SK-N-SH (cell line): Measurements from ENCODE around the gene CARTPT. TPM values are rescaled to one million over a fixed set of nuclear protein-coding genes. Genes with fewer than 3 reads are reported as not detected.

Source experiments
- CTCF ChIA-PET: fragments of 300-600, 350-600 bp; formaldehyde crosslinking; extraction: SDS; loops from one replicate; lab custom pipeline; 2021; lab: Yijun Ruan, JAX
- POLR2A ChIA-PET: fragments of 350-600 bp; sonication (Branson Sonifier 250); formaldehyde crosslinking; extraction: SDS; loops from one replicate; lab custom pipeline; 2020; ENCODE audit warnings: antibody characterized with exemption, inconsistent platforms; lab: Yijun Ruan, JAX
- DNase-seq: peaks from one replicate; pipeline ENCODE4 v3.0.0; 2012
- H2AFZ ChIP-seq: fragments of 200-600 bp; sonication (generic); 2 replicates; pipeline ENCODE4 v1.8.1; 2016; ENCODE audit warnings: antibody characterized with exemption, mild to moderate bottlenecking, low read depth
- H3F3A ChIP-seq: fragments of 200-600 bp; sonication (generic); replicated peaks from 2 replicates; pipeline ENCODE3; 2016; ENCODE audit warnings: antibody characterized with exemption, mild to moderate bottlenecking; ENCODE audit not compliant: insufficient read depth
- H3K27ac ChIP-seq, 2 experiments: fragments of 200-500 bp in 1 of 2; fragments of 200-600 bp in 1 of 2; sonication (Bioruptor generic) in 1 of 2; sonication (generic), shearing (Covaris generic) in 1 of 2; 2 replicates each; pipeline versions ENCODE4 v1.5.1 to v1.6.1; 2014 to 2016; ENCODE audit warnings: low read depth in 2 of 2, inconsistent platforms in 1 of 2, low read length in 1 of 2, mild to moderate bottlenecking in 1 of 2, mixed read lengths in 1 of 2
- H3K27me3 ChIP-seq: fragments of 200-600 bp; sonication (generic), shearing (Covaris generic); 2 replicates; pipeline ENCODE4 v1.6.1; 2016; ENCODE audit warnings: mixed run types; ENCODE audit not compliant: insufficient read depth
- H3K36me3 ChIP-seq, 2 experiments: fragments of 200-500 bp in 1 of 2; fragments of 200-600 bp in 1 of 2; sonication (Bioruptor generic) in 1 of 2; sonication (generic) in 1 of 2; replicated peaks in 1 of 2; 2 replicates each; pipeline versions ENCODE3 to v1.5.1; 2014 to 2016; ENCODE audit warnings: low read length in 1 of 2, mild to moderate bottlenecking in 1 of 2; ENCODE audit not compliant: insufficient read depth in 2 of 2, control insufficient read depth in 1 of 2
- H3K4me1 ChIP-seq, 2 experiments: fragments of 200-500 bp in 1 of 2; fragments of 200-600 bp in 1 of 2; sonication (Bioruptor generic) in 1 of 2; sonication (generic), shearing (Covaris generic) in 1 of 2; 2 replicates each; pipeline versions ENCODE4 v1.5.1 to v1.6.1; 2014 to 2016; ENCODE audit warnings: low read depth in 1 of 2, low read length in 1 of 2, mixed run types in 1 of 2; ENCODE audit not compliant: insufficient read depth in 2 of 2, control insufficient read depth in 1 of 2
- H3K4me2 ChIP-seq: fragments of 200-600 bp; sonication (generic), shearing (Covaris generic); 2 replicates; pipeline ENCODE4 v1.6.1; 2017; ENCODE audit warnings: mixed run types
- H3K4me3 ChIP-seq, 2 experiments: fragments of 200-500 bp in 1 of 2; fragments of 200-600 bp in 1 of 2; sonication (Bioruptor generic) in 1 of 2; sonication (generic), shearing (Covaris generic) in 1 of 2; 2 replicates each; pipeline versions ENCODE4 v1.5.1 to v1.8.1; 2014 to 2016; ENCODE audit warnings: low read depth in 2 of 2, inconsistent platforms in 1 of 2, low read length in 1 of 2, mild to moderate bottlenecking in 1 of 2, mixed read lengths in 1 of 2, moderate library complexity in 1 of 2
- H3K79me2 ChIP-seq: fragments of 200-600 bp; sonication (generic); 2 replicates; pipeline ENCODE4 v1.8.1; 2017; ENCODE audit warnings: mild to moderate bottlenecking; ENCODE audit not compliant: insufficient read depth
- H3K9ac ChIP-seq: fragments of 200-600 bp; sonication (generic); 2 replicates; pipeline ENCODE4 v1.6.1; 2017; ENCODE audit warnings: mixed run types
- H3K9me2 ChIP-seq: fragments of 200-600 bp; sonication (generic); 2 replicates; pipeline ENCODE4 v1.6.1; 2017; ENCODE audit warnings: mixed run types
- H3K9me3 ChIP-seq: fragments of 200-600 bp; sonication (generic); 2 replicates; pipeline ENCODE4 v1.6.1; 2017; ENCODE audit warnings: mixed run types, mild to moderate bottlenecking, moderate library complexity
- H4K20me1 ChIP-seq: fragments of 200-600 bp; sonication (generic); 2 replicates; pipeline ENCODE4 v1.6.1; 2017; ENCODE audit warnings: mild to moderate bottlenecking, mixed run types; ENCODE audit not compliant: insufficient read depth
- ELF1 ChIP-seq: IDR thresholded peaks from 2 replicates; pipeline ENCODE4 v1.4.0; 2012
- EZH2phosphoT487 ChIP-seq: fragments of 200-600 bp; sonication (generic); IDR thresholded peaks from 2 replicates; pipeline ENCODE4 v1.6.1; 2017; ENCODE audit warnings: low read depth, mixed run types, mild to moderate bottlenecking, antibody characterized with exemption, moderate library complexity, borderline replicate concordance
- FOSL2 ChIP-seq: IDR thresholded peaks from 2 replicates; pipeline ENCODE4 v1.4.0; 2012; ENCODE audit warnings: low read depth, mild to moderate bottlenecking, moderate library complexity, borderline replicate concordance
- FOXJ3 ChIP-seq: sonication (generic); formaldehyde crosslinking; IDR thresholded peaks from 2 replicates; pipeline ENCODE4 v1.5.1; 2020; ENCODE audit warnings: mild to moderate bottlenecking, missing genetic modification reagents
- GABPA ChIP-seq: IDR thresholded peaks from 2 replicates; pipeline ENCODE4 v1.4.0; 2012; ENCODE audit warnings: low read depth, mild to moderate bottlenecking
- GATA2 ChIP-seq: sonication (generic); formaldehyde crosslinking; IDR thresholded peaks from 2 replicates; pipeline ENCODE4 v1.5.0; 2020; ENCODE audit warnings: mild to moderate bottlenecking, missing genetic modification reagents
- JUND ChIP-seq: IDR thresholded peaks from 2 replicates; pipeline ENCODE4 v1.4.0; 2012
- RFX5 ChIP-seq: IDR thresholded peaks from 2 replicates; pipeline ENCODE4 v1.6.1; 2012; ENCODE audit warnings: mild to moderate bottlenecking, improper control_type of control experiment, low read length
- RXRA ChIP-seq: IDR thresholded peaks from 2 replicates; pipeline ENCODE4 v1.4.0; 2012; ENCODE audit warnings: low read depth, mild to moderate bottlenecking, borderline replicate concordance
- SIN3A ChIP-seq: IDR thresholded peaks from 2 replicates; pipeline ENCODE4 v1.6.1; 2012; ENCODE audit warnings: low read depth, mild to moderate bottlenecking, low read length, moderate library complexity, borderline replicate concordance
- SMC3 ChIP-seq: IDR thresholded peaks from 2 replicates; pipeline ENCODE4 v1.6.1; 2012; ENCODE audit warnings: low read depth, low read length, improper control_type of control experiment
- WGBS: methylation state at CpG from one replicate; pipeline ENCODE4 v1.1.6; 2017; ENCODE audit warnings: low lambda C conversion rate; 5-methylcytosine and 5-hydroxymethylcytosine counted together
- polyA plus RNA-seq, 3 experiments: library from polyadenylated mRNA; depleted of rRNA; stranded (reverse); fragments of >200 nt; gene quantifications; 2 replicates each; pipeline ENCODE4 v1.2.3, GENCODE V29; 2012
- TF ChIP-seq, protein P1 (sequence below): IDR thresholded peaks from 2 replicates; pipeline ENCODE4 v1.4.0; 2012; ENCODE audit warnings: low read depth, borderline replicate concordance
- TF ChIP-seq, protein P2 (sequence below): IDR thresholded peaks from 2 replicates; pipeline ENCODE4; 2012
- TF ChIP-seq, protein P3 (sequence below): IDR thresholded peaks from 2 replicates; pipeline ENCODE4 v1.6.1; 2012; ENCODE audit warnings: mild to moderate bottlenecking, low read depth, low read length, moderate library complexity

The CARTPT gene
- polyA plus RNA-seq, 1 of the 3 experiments (the other 2 are of a cell fraction) = not detected

DNA sequence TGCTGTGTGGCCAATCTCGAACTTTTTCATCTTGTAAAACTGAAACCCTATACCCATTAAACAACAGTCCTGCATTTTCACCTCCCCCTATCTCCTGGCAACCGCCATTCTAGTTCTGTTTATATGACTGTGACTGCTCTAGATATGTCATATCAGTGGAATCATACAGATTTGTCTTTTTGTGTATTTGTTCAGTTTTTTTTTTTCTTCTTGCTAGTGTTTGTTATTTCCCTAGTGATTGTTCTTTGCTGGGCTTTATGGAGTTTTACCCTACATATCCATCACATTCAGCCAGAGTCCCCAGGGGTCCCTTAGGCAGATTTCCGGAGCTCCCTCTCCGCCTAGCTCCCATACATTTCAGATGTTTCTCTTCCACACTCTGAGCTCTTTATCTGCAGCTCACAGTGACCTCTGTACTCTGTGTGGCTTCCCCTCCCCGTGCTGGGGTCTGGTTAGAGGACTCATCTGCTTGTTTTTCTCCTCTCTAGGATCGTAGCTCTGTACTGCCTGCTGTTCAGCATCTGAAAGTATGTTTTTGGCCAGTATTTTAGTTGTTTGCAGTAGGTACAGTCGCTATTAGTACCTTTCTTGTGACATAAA, 25.1 kb upstream of the CARTPT start:
- no peaks in the 10 kb centered on the region for H3K9me2 ChIP-seq
- H3K4me1 ChIP-seq = peaks cover 0 to 8% of the 10 kb centered on the region in 2 experiments; a peak in 2 of 4 replicates
- no peak overlapping the region for H2AFZ ChIP-seq
- H3K36me3 ChIP-seq = no peaks in the 10 kb centered on the region
- ChIA-PET CTCF (interaction anchor here (0.8 to 1.0 kb wide), 2 partner anchors 62 to 64 kb away, joined by 3 read pairs; no protein-coding TSS in a partner anchor), POLR2A (no interaction called here)
- no peak overlapping the region for H3K4me2 ChIP-seq
- no peak overlapping the region for H3K4me3 ChIP-seq
- no peak overlapping the region for H3K9ac ChIP-seq
- no peaks in the 10 kb centered on the region for H3K79me2 ChIP-seq
- 32% methylated on average over 7 of the region's 7 CpGs for WGBS
- DNase-seq = peak; percentile 61
- no peaks in the 10 kb centered on the region for H4K20me1 ChIP-seq
- no peaks in the 10 kb centered on the region for H3K9me3 ChIP-seq
- TF ChIP-seq EZH2phosphoT487 (no peak), FOSL2 (no peak)
- no peaks in the 10 kb centered on the region for H3F3A ChIP-seq
- H3K27me3 ChIP-seq = no peaks in the 10 kb centered on the region
- H3K27ac ChIP-seq = peak overlapping the region in 1 of 2 experiments; percentile 41; a peak in 1 of 4 replicates

DNA sequence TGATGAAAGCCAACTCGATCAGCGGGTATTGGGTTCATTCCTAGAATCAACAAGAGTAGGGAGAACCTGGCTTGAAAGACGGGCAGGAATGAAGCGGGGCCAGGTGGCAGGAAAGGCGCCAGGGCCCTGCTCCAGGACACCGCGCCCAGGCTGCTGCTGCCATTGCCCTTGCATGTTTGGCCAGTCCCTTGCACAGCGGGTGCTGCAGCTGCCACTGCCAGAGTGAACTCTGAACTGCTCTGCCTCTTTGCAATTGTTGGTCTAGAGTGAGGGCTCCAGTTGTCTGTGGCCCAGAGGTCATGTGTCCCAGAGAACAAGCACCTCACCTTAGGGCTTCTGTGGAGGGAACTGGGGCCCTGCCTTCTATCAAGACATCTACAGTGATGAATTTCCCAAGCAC, 24.0 kb upstream of the CARTPT start:
- CTCF ChIA-PET = interaction anchor here (1.0 to 1.1 kb wide), 2 partner anchors 28 to 61 kb away, joined by 3 read pairs; no protein-coding TSS in a partner anchor
- no peaks in the 10 kb centered on the region for H3K9me2 ChIP-seq
- no peak for DNase-seq
- H3K36me3 ChIP-seq = no peaks in the 10 kb centered on the region
- no peaks in the 10 kb centered on the region for H3F3A ChIP-seq
- H3K79me2 ChIP-seq = no peaks in the 10 kb centered on the region
- TF ChIP-seq JUND (no peak), FOXJ3 (CRISPR knock-in tag) (no peak), GATA2 (CRISPR knock-in tag) (no peak)
- H4K20me1 ChIP-seq = no peaks in the 10 kb centered on the region
- H3K4me2 ChIP-seq = no peak overlapping the region
- no peak overlapping the region for H3K4me3 ChIP-seq
- no peak overlapping the region; a peak in 1 of 4 replicates for H3K27ac ChIP-seq
- no peaks in the 10 kb centered on the region for H3K9me3 ChIP-seq
- H3K4me1 ChIP-seq = peaks cover 0 to 8% of the 10 kb centered on the region in 2 experiments; a peak in 2 of 4 replicates
- no peak overlapping the region for H2AFZ ChIP-seq
- H3K27me3 ChIP-seq = no peaks in the 10 kb centered on the region
- no peak overlapping the region for H3K9ac ChIP-seq
- 82% methylated on average over 5 of the region's 8 CpGs for WGBS
- POLR2A ChIA-PET = no interaction called here

DNA sequence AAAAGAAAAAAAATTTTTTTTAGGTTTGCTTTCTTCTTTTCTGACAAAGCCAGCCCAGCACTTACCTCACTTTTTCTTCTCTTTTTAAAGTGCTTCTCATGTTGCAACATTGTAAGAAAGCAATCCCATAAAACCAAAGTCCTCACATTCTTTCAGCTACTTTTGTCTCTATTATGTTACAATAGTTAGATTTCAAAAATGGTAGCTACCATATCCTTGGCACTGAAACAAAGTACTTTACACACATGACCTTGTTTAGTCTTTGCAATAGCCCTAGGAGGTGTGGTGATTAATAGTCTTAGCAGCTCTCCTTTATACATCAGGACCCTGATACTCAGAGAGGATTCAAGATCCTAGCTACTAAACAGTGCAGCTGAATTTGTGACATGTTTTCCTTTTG, 23.5 kb upstream of the CARTPT start:
- no peak for DNase-seq
- H3K4me3 ChIP-seq = no peak overlapping the region
- ChIA-PET CTCF (interaction anchor here (1.1 kb wide), 1 partner anchor 29 kb away, joined by 3 read pairs; no protein-coding TSS in a partner anchor), POLR2A (no interaction called here)
- H4K20me1 ChIP-seq = no peaks in the 10 kb centered on the region
- H3K36me3 ChIP-seq = no peaks in the 10 kb centered on the region
- H3K79me2 ChIP-seq = no peaks in the 10 kb centered on the region
- H3K4me1 ChIP-seq = peaks cover 0 to 8% of the 10 kb centered on the region in 2 experiments; a peak in 2 of 4 replicates
- H3K9me3 ChIP-seq = no peaks in the 10 kb centered on the region
- no peak overlapping the region for H3K9ac ChIP-seq
- no peak overlapping the region; a peak in 1 of 4 replicates for H3K27ac ChIP-seq
- no peak overlapping the region for H2AFZ ChIP-seq
- H3F3A ChIP-seq = no peaks in the 10 kb centered on the region
- no peaks in the 10 kb centered on the region for H3K27me3 ChIP-seq
- no peaks in the 10 kb centered on the region for H3K9me2 ChIP-seq
- H3K4me2 ChIP-seq = no peak overlapping the region
- TF ChIP-seq, protein P1, sequence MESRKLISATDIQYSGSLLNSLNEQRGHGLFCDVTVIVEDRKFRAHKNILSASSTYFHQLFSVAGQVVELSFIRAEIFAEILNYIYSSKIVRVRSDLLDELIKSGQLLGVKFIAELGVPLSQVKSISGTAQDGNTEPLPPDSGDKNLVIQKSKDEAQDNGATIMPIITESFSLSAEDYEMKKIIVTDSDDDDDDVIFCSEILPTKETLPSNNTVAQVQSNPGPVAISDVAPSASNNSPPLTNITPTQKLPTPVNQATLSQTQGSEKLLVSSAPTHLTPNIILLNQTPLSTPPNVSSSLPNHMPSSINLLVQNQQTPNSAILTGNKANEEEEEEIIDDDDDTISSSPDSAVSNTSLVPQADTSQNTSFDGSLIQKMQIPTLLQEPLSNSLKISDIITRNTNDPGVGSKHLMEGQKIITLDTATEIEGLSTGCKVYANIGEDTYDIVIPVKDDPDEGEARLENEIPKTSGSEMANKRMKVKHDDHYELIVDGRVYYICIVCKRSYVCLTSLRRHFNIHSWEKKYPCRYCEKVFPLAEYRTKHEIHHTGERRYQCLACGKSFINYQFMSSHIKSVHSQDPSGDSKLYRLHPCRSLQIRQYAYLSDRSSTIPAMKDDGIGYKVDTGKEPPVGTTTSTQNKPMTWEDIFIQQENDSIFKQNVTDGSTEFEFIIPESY = no peak
- TF ChIP-seq, protein P2, sequence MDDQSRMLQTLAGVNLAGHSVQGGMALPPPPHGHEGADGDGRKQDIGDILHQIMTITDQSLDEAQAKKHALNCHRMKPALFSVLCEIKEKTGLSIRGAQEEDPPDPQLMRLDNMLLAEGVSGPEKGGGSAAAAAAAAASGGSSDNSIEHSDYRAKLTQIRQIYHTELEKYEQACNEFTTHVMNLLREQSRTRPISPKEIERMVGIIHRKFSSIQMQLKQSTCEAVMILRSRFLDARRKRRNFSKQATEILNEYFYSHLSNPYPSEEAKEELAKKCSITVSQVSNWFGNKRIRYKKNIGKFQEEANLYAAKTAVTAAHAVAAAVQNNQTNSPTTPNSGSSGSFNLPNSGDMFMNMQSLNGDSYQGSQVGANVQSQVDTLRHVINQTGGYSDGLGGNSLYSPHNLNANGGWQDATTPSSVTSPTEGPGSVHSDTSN = no peak
- TF ChIP-seq SMC3 = no peak
- TF ChIP-seq GABPA = no peak
- TF ChIP-seq ELF1 = no peak
- no peak for TF ChIP-seq SIN3A
- TF ChIP-seq RXRA = no peak
- TF ChIP-seq, protein P3, sequence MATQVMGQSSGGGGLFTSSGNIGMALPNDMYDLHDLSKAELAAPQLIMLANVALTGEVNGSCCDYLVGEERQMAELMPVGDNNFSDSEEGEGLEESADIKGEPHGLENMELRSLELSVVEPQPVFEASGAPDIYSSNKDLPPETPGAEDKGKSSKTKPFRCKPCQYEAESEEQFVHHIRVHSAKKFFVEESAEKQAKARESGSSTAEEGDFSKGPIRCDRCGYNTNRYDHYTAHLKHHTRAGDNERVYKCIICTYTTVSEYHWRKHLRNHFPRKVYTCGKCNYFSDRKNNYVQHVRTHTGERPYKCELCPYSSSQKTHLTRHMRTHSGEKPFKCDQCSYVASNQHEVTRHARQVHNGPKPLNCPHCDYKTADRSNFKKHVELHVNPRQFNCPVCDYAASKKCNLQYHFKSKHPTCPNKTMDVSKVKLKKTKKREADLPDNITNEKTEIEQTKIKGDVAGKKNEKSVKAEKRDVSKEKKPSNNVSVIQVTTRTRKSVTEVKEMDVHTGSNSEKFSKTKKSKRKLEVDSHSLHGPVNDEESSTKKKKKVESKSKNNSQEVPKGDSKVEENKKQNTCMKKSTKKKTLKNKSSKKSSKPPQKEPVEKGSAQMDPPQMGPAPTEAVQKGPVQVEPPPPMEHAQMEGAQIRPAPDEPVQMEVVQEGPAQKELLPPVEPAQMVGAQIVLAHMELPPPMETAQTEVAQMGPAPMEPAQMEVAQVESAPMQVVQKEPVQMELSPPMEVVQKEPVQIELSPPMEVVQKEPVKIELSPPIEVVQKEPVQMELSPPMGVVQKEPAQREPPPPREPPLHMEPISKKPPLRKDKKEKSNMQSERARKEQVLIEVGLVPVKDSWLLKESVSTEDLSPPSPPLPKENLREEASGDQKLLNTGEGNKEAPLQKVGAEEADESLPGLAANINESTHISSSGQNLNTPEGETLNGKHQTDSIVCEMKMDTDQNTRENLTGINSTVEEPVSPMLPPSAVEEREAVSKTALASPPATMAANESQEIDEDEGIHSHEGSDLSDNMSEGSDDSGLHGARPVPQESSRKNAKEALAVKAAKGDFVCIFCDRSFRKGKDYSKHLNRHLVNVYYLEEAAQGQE = no peak
- TF ChIP-seq RFX5 = no peak
